Activated CD4-positive, alpha-beta T cell treated with anti-CD3 and anti-CD28 coated beads, Interleukin-2, amount 50 U/mL, for 24 hours (primary cell): ENCODE results near the gene SUDS3.
"Not testable (repeated sequence)": the region's sequence is repeated elsewhere in the genome, so short reads cannot be mapped to it uniquely, and the experiment has no call there.

Experiments
- DNase-seq, 2 donors: peaks; one replicate each; pipeline ENCODE4 v3.0.0-alpha.2; 2020; ENCODE audit warnings: low read depth in 1 of 2, low spot score in 1 of 2

Gene SUDS3, protein sequence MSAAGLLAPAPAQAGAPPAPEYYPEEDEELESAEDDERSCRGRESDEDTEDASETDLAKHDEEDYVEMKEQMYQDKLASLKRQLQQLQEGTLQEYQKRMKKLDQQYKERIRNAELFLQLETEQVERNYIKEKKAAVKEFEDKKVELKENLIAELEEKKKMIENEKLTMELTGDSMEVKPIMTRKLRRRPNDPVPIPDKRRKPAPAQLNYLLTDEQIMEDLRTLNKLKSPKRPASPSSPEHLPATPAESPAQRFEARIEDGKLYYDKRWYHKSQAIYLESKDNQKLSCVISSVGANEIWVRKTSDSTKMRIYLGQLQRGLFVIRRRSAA

DNA sequence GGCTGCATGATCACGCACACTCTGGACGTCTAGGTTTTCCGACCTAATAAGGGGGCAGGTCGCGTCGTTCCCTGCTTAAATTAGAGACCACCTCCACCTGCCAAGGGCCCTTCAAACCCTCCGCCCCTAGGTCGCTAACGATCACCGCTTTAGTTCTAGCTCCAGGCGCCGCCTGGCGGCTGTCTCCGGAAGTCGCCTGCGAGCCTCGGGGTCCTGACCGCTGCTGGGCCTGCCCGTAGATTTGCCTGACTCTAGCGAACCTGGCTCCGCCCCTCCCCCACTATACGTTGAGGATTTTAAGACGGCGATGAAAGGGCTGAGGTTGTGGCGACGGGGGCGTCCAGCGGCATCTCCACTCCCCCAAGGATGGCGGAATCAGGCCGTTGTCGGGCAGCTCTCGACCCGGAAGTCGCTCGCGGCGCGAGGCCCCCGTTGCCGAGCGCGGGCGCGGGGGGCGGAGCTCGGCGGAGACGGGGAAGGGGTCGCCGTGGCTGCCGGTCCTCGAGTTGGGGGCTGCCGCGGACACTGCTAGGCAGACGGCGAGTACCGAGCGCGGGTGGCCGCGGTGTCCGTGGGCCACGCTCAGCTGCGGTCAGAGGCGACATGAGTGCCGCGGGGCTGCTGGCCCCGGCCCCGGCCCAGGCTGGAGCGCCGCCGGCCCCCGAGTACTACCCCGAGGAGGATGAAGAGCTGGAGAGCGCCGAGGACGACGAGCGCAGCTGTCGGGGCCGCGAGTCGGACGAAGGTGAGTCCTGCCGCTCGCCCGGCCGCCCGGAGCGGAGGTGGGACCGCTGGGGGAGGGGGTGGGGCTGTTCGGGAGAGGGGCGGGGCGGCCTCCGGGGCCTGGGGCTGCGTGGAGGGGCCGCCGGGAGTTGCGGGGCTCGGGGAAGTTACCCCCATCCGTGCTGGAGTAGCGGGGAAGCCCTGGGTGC lies at the start of gene SUDS3:
Gene SUDS3, plus strand, starts transcription at position 467 of the 932 bp plus-strand sequence. Its CDS starts 137 bp downstream, at position 604.
- peak; percentile 92 to 98 for DNase-seq

DNA sequence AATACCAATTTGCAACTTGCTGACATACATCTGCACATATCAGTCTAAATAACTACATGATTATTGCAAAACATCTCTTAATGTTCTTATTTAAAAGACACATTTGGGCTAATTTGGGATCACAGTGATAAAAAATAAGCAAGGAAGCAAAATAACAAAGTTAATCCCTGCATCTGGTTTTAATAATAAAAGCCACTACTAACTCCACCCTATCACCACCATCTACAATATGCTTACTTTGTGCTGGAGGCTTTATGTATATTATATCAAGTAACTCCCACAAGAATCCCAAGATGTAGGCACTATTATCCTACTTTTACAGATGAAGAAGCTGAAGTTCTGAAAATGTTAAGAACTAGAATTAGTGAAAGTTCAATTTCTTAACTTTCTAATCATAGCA lies 49.4 kb upstream of the SUDS3 start:
- no peak for DNase-seq

DNA sequence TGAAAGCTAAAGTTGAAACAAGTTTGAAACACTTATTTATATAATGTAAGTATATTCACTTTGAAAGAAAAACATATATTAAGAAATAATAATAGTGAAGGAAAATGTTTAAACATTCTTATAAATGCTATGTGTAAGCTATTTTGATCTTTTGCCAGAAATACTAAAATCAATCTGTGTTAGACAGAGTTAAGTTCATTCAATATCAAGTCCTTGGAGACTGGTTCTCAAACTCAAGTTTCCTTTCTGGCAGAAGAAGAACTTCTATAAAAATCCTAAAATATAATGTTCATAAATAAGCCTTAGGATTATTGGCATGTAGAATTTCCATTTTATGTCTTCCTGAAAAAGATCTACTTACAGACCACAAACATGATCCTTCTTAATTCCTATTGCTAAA lies 49.0 kb upstream of the SUDS3 start:
- DNase-seq = no peak

DNA sequence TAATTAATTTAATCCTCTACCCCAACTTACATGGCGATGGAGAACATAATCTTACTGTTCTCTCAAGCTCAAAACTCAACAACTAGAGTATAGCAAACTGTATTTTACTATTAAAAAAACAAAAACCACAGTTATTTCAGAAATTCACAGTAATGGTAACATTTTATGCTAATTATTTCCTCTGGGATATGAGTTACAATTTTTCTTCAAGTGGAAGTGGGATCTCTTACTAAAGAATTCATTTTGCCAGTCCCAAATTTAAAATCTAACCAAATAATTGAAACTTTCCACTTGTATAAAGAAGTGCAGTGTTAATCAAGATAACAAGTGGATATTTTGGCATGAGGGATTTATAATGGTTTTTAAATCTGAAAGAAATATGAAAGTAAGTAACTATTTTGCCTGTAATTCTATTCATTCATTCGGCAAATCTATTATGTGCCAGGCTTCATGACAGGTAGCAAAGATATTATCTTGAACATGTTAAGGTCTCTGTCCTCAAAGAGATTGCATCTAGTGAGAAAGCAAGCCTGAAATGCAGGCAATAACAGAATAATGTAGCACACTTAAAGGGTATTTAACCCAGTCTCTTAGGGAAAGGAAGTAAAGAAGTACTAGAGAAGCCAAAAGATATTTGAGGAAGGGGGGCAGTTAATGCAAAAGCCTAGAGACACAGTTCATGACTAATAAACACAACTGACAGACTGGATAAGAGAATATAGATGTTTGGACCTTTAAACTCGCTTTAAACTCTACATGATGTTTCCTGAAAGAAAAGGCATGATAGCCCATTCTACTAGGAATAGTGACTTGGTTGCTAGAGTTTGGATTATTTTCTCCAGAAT lies 47.6 kb upstream of the SUDS3 start:
- DNase-seq = no peak

DNA sequence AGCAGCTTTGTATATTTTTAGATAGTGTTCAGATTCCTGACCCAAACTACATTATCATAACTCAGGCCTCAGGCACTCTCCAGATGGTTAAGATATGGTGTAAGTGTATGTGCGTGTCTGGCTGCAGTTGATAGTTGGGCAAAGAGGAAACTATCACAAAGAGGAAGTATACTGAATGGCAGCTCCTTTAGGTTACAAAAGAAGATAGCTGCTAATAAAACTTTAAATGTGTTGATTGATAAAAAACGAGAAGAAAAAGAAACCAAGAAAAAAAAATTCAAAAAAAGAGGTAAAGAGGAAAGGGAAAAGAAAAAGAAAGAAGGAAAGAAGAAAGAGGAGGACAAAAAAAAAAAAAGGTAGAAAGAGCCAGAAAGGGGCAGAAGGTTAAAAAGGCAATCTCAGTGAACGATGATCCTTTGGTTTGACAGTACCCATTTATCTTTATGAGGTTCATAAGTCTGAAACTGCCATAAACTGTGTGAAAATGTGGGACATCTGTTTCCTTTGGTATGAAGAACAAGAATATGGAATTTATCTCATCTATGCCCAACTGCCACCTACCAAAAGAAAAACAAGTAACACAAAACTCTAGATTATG lies 45.8 kb upstream of the SUDS3 start:
- no peak for DNase-seq

DNA sequence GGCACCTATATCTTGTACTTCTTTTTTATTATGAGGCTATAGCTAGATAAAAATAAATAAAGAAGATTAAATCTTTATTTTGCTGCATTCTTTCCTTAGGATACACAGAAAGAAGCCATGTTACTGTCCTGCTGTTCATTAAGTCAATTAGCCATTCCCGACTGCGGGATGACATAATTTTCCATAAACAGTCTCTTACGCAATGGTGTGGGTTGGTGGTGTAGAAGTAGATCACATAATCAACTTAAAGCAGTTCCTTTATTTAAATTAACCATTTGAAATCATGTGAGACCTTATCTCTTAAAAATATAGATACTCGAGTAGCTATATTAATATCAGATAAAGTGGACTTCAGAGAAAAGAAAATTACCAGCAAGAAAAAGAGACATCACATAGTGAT lies 43.8 kb upstream of the SUDS3 start:
- no peak for DNase-seq

DNA sequence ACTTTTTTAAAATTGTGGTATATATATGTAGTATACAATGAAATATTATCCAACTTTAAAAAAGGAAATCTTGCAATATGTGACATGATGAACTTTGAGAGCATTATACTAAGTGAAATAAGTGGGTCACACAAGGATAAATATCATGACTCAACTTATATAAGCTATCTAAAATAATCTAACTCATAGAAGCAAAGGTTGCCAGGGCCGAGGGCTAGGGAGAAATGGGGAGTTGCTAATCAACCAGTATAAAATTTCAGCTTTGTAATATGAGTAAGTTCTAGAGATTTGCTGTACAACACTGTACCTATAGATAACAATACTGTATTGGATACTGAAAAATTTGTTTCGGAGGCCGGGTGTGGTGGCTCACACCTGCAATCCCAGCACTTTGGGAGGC lies 42.1 kb upstream of the SUDS3 start:
- no peak for DNase-seq

DNA sequence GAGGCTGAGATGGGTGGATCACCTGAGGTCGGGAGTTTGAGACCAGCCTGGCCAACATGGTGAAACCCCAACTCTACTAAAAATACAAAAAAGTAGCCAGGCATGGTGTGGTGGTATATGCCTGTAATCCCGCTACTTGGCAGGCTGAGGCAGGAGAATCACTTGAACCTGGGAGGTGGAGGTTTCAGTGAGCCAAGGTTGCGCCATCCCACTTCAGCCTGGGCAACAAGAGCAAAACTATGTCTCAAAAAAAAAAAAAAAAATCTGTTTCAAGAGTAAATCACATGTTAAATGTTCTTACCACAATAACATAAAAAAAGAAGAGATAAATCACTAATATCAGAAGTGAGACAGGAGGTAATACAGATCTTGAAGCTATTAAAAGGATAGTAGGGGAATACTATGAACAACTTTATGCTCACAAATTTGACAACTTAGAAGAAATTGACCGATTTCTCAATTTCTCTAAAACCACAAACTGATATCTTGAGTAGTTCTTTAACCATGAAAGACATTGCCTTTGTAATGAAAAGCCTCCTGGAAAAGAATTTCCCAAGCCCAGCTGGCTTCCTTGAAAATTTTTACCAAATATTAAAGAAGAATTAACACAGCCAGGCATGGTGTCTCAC lies 41.3 kb upstream of the SUDS3 start:
- no peak for DNase-seq

DNA sequence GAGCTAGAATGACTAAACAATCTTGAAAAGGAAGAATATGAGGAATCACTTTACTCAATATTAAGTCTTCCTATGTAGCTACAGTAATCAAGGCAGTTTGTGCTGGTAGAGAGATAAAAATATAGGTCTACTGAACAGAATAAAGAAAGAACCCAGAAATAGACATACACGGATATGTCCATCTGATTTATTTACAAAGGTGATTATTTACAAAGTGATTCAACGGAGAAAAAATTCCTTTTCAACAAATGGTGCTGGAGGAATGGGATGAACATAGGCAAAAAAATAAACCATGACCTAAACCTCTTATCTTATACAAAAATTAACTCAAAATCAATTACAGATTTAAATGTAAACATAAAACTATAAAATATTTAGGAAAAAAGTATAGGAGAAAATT lies 40.2 kb upstream of the SUDS3 start:
- no peak for DNase-seq

DNA sequence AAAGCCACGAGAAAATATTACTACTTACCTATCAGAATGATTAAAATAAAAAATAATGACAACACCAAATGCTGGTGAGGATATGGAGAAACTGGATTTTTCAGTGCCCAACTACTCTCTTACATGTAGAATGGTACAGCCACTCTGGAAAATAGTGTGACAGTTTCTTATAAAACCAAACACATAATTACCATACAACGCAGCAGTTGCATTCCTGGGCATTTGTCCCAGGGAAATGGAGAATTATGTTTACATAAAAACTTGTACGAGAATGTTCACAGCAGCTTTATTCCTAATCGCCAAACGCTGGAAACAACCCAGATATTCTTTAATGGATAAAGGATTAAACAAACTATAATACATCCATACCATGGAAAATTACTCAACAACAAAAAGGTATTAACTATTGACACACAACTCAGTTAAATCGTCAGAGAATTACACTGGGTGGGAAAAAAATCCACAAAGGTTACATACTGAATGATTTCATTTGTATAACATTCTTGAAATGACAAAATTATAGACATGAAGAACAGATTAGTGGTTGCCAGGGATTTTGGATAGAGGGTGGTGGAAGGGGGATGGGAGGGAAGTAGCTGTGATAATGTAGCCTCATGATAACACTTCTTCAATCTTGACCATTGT lies 39.0 kb upstream of the SUDS3 start:
- no peak for DNase-seq

DNA sequence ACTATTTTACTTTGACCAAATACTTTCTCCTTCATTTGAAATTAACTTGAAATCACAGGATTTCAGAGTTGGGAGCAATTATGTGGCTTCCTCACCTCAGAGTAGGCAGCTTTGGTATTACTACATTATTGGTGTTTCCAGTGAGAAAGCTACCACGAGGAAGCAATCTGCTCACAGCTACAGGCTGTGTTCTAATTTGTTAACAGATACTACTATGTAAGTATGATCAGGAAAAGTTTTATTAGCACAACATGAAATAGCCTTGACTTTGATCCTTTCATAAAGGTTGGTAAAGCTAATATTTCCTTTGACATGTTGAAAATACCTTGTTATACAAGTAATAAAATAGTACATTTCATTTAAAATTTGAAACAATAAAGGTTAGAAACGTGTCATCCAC lies 34.3 kb upstream of the SUDS3 start:
- DNase-seq = no peak

DNA sequence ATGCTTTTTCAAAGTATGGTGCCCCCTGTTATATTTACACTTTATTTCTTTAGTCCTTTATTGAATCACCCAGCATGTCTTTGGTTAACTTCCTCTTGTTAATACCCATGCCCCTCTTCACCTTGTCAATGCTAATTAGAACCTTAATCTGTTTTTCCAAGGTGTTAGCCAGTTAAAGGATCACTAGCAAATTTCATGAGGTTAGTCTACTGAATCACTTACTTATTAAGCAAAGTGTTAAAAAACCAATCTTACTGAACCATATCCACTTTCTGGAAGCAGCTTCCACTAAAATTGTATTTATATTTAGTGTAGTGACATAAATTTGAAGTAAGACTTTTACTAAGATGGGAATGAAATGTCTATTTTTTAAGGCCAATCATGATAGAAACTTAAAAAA lies 31.5 kb upstream of the SUDS3 start:
- no peak for DNase-seq

DNA sequence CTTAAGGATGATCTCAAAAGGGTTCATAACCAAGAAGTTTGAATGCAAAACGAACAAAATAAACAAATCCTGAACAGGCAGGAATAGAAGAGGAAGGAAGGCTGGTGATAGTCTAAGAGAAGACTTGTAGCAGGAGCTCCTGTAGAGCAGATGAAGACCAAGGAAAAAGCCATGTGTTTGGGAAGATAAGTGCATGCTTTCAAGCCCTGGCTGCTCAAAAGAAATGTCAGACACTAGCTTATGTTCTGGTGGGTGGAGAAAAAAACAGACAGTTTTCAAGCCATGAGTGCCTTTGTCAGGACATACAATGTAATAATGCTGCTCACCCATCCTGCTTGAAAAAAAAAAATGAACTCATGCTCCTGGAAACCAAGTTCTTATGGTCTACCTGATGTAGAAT lies 31.0 kb upstream of the SUDS3 start:
- DNase-seq = no peak

DNA sequence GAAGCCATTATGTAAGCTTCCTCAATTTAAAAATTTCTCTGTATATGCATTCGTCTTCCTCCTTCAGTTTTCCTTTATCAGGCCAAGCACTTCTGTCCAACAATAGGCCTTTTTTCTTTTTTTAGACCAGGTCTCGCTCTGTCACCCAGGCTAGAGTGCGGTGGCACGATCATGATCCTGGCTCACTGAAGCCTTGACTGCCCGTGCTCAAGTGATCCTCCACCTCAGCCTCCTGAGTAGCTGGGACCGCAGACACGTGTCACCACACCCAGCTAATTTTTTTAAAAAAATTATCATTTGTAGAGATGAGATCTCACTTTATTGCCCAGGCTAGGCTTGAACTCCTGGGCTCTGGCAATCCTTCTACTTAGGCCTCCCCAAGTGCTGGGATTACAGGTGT lies 29.5 kb upstream of the SUDS3 start:
- no peak for DNase-seq

DNA sequence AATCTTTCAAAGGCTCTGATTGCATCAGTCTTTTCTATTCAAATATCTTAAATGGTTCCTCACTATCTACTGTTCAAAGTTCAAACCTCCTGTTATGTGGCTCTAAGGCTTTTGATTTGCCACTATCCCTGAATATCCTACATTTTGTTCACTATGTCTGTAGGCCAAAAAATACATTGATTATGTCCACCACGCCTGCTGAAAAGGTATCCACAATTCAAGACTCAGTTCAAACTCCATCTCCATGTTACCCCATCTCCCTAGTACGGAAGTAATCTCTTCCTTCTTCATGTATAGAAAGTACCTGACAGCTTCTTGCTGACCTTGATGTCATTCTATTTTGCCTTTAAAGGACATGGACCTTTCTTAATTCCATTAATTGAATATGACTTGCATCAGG lies 28.4 kb upstream of the SUDS3 start:
- DNase-seq = no peak

DNA sequence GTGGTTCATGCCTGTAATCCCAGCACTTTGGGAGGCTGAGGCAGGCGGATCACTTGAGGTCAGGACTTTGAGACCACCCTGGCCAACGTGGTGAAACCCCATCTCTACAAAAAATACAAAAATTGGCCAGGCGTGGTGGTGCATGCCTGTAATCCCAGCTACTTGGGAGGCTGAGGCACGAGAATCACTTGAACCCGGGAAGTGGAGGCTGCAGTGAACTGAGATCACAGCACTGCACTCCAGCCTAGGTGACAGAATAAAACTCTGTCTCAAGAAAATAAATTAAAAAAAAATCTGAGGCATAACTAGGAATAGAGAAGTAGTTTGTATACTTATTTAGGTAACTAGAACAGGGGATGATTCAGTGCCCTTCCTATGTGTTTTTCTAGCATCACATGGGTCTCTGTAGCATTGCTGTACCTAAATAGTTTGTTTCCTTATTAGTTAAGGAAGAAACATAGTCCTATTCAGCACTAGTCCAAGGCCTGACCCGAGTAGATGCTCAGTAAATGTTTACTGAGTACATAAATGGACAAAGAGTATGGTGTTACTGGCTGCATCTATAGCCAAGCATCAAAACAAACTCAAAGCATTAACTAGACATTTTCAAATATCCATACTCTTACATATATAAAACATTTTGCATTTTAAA lies 25.3 kb upstream of the SUDS3 start:
- DNase-seq = no peak

DNA sequence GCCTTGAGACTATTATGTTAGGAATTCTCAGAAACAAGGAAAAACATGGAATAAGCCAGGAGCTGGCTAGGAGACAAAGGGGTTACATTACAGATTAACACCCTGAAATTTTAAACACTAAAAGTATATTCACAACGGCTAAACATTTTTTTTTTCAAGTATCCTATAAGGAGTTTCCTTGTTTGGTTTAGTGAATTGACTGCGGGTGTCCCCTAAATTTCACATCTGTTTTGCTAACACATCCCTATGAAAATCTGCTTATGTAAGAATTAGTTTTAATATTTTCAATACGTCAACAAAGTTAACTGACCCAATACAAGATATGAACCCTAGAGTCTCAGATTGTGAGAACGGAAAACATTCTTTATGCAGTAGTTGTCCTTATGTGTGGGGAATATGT lies 22.6 kb upstream of the SUDS3 start:
- DNase-seq = no peak

DNA sequence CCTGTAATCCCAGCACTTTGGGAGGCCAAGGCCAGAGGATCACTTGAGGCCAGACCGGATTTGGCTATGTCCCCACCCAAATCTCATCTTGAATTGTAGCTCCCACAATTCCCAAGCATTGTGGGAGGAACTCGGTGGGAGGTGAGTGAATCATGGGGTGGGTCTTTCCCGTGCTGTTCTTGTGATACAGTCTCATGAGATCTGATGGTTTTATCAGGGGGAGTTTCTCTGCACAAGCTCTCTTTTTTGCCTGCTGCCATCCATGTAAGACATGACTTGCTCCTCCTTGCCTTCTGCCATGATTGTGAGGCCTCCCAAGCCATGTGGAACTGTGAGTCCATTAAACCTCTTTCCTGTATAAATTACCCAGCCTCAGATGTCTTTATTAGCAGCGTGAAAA lies 21.9 kb upstream of the SUDS3 start:
- DNase-seq = not testable (repeated sequence)

DNA sequence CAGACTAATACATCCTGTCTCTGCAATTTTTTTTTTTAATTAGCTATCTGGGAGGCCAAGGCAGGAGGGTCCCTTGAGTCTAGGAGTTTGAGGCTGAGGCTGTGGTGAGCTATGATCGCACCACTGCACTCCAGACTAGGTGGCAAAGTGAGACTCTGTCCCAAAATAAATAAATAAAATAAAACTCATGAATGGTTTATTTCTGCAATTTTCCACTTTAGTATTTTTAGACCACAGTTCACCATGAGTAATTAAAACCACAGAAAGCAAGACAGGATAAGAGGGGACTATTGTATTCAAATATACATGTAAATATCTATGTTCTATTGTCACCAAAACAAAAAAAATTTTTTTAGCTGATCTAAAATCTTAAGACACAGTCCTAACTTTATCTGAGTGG lies 21.5 kb upstream of the SUDS3 start:
- no peak for DNase-seq

DNA sequence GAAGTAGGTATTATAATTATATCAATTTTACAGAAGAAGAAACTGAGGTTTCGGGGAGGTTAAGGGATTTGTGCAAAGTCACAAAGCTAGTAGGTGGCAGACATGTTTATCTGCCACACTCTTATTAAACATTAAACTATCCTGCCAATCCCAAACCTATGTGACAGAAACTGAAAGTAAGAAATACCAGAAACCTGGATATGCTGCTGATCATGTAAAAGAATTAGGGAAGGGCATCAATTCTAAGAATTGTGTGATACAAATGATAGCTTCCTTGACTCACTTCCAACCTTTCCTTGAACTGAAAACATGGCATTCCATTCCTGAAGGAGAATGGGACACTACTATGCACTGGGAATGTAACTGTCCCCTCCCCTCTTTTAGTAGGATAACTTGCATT lies 20.5 kb upstream of the SUDS3 start:
- no peak for DNase-seq
